Stomach (tissue), 4 donors: ENCODE results near the gene AGAP1.

Source experiments
- EP300 ChIP-seq: sonication (generic); formaldehyde crosslinking; IDR thresholded peaks from one replicate; pipeline ENCODE4 v1.6.1; 2017; ENCODE audit warnings: antibody characterized with exemption
- POLR2A ChIP-seq, 4 donors: fragments of 450-650 bp; IDR thresholded peaks; one replicate each; pipeline ENCODE4 v1.6.1; 2016; ENCODE audit warnings: antibody characterized with exemption in 4 of 4, control low read depth in 2 of 4, mild to moderate bottlenecking in 1 of 4, moderate library complexity in 1 of 4
- TF ChIP-seq, protein P1 (sequence below), 7 experiments: fragments of 450-650 bp in 4 of 7; fragments of 200-600 bp in 3 of 7; sonication (generic) in 3 of 7; IDR thresholded peaks; one replicate each; pipeline ENCODE4 v1.5.1; 2016 to 2019; ENCODE audit warnings: antibody characterized with exemption in 7 of 7, control low read depth in 2 of 7, mild to moderate bottlenecking in 1 of 7

DNA sequence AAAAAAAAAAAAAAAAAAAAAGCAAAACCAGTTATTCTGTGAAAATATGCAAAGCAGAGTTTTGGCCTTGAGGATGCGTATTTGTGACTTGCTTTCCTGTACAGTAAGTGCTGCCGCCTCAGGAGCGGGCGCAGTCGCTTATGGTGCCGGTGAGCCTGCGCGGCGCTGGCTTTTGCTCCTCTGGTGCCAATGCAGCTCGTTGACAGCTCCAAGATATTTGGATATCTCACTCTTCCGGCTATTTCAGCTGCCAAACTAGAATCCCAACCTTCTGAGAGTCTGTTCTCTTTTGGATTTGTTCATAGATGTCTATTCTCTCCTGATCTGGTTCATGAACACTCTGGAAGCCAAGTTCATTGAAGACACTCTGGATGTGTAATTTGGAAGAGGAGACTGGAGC, 184.1 kb downstream of the AGAP1 start:
- TF ChIP-seq POLR2A (IDR thresholded peaks at IDR 0.05) (no peak), EP300 (no peak)
- TF ChIP-seq, protein P1, sequence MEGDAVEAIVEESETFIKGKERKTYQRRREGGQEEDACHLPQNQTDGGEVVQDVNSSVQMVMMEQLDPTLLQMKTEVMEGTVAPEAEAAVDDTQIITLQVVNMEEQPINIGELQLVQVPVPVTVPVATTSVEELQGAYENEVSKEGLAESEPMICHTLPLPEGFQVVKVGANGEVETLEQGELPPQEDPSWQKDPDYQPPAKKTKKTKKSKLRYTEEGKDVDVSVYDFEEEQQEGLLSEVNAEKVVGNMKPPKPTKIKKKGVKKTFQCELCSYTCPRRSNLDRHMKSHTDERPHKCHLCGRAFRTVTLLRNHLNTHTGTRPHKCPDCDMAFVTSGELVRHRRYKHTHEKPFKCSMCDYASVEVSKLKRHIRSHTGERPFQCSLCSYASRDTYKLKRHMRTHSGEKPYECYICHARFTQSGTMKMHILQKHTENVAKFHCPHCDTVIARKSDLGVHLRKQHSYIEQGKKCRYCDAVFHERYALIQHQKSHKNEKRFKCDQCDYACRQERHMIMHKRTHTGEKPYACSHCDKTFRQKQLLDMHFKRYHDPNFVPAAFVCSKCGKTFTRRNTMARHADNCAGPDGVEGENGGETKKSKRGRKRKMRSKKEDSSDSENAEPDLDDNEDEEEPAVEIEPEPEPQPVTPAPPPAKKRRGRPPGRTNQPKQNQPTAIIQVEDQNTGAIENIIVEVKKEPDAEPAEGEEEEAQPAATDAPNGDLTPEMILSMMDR (IDR thresholded peaks at IDR 0.05) = no peak
